ENCODE results near the gene GOLIM4. TPM values are rescaled to one million over a fixed set of nuclear protein-coding genes. Genes with fewer than 3 reads are reported as not detected.

GOLIM4 gene
- total and polyA plus RNA-seq, 2 of the 13 experiments (the other 11 are each of a cell fraction or from before 2014, with no cell fraction given) = 10.9 to 47.7 TPM

GRCh38 chr3:168089179-168089771 lies 6.4 kb downstream of the GOLIM4 start:
- ChIA-PET CTCF (ENCODE audit: low intra/inter-chr PET ratio, low total read pairs) (no interaction called here), POLR2A (no interaction called here)
- Histone ChIP-seq H3K9ac (ENCODE audit: insufficient read depth, low read depth, low read length) (no peak overlapping the region), H3K9me3 (ENCODE audit: low read length) (no peaks in the 10 kb centered on the region), H2AFZ (ENCODE audit: low read length) (no peak overlapping the region), H3K27me3 (ENCODE audit: control insufficient read depth in 1 of 2, insufficient read depth in 2 of 2, low read length in 2 of 2) (no peaks in the 10 kb centered on the region), H3K27ac (ENCODE audit: extremely low read length, insufficient read depth, low read length) (no peak overlapping the region), H3K4me2 (ENCODE audit: low read depth, low read length) (no peak overlapping the region), H3K4me3 (replicated peaks in 1 of 3; ENCODE audit: insufficient read depth in 1 of 3, low read depth in 2 of 3, low read length in 3 of 3) (no peak overlapping the region), H4K20me1 (ENCODE audit: insufficient read depth, low read length) (no peaks in the 10 kb centered on the region; the same call in 1 of the 2 replicates), H3K36me3 (replicated peaks in 1 of 2; ENCODE audit: control insufficient read depth in 1 of 2, insufficient read depth in 2 of 2, low read length in 2 of 2) (no peaks in the 10 kb centered on the region), H3K79me2 (ENCODE audit: insufficient read depth, low read length) (peaks cover 99% of the 10 kb centered on the region), H3K4me1 (ENCODE audit: insufficient read depth, low read length) (peaks cover 69% of the 10 kb centered on the region)
- FAIRE-seq = no peak
- TF ChIP-seq FLYWCH1 (CRISPR knock-in tag; IDR thresholded peaks at IDR 0.05) (no peak), NCOR1 (IDR thresholded peaks at IDR 0.05; ENCODE audit: borderline replicate concordance, low read length) (no peak), FOXK2 (IDR thresholded peaks at IDR 0.05) (no peak), AFF4 (CRISPR knock-in tag; IDR thresholded peaks at IDR 0.05) (no peak), POLR2G (IDR thresholded peaks at IDR 0.05; ENCODE audit: low read depth, low read length) (no peak), GTF2F1 (IDR thresholded peaks at IDR 0.05; ENCODE audit: low read length) (no peak), SP1 (IDR thresholded peaks at IDR 0.05) (no peak), SP1 (CRISPR knock-in tag; IDR thresholded peaks at IDR 0.05) (no peak), ZBED4 (CRISPR knock-in tag; IDR thresholded peaks at IDR 0.05; ENCODE audit: borderline replicate concordance) (no peak), ZBTB2 (CRISPR knock-in tag; IDR thresholded peaks at IDR 0.05; ENCODE audit: low read depth) (no peak), HOXD1 (CRISPR knock-in tag; IDR thresholded peaks at IDR 0.05) (no peak), HIVEP1 (CRISPR knock-in tag; IDR thresholded peaks at IDR 0.05) (no peak), SOX13 (IDR thresholded peaks at IDR 0.05) (no peak), SOX13 (CRISPR knock-in tag; conservative IDR thresholded peaks at IDR 0.05 in 1 of 2, IDR thresholded peaks at IDR 0.05 in 1 of 2) (no peak), MAFG (CRISPR knock-in tag; IDR thresholded peaks at IDR 0.05) (no peak), ASH2L (IDR thresholded peaks at IDR 0.05; ENCODE audit: insufficient read length, low read depth, low read length) (no peak)
- in situ Hi-C loops (cut with HindIII; ENCODE audit: extremely low pct_ligation_motif_present, low pct_unique_long_range_greater_than_20kb) = no loop called here
- ATAC-seq = no peak
- no TSS peak for BruUV-seq (replicated peaks)
- intact Hi-C loops (cut with micrococcal nuclease; ENCODE audit: unreplicated experiment) = no loop called here
- DNase-seq (ENCODE audit: low spot score) = no peak
- WGBS (ENCODE audit: low lambda C conversion rate) = 100% methylated on average over 4 of the region's 4 CpGs

All from HepG2 (cell line).